HG03060 (cell line): ENCODE data around the gene UBALD1.
A peak's percentile ranks its signal among the peaks of the same experiment; 100 is the strongest.

Experiments used
- ATAC-seq: cut with Tn5 transposase; IDR thresholded peaks from one replicate; pipeline ENCODE4 v1.9.1; 2021; ENCODE audit warnings: low read depth, moderate number of reproducible peaks; ENCODE audit not compliant: unreplicated experiment

The UBALD1 gene

GRCh38 chr16:4616047-4616811, 1.5 kb upstream of the UBALD1 start:
- ATAC-seq: peak; percentile 81

GRCh38 chr16:4615384-4616046, 827 bp upstream of the UBALD1 start:
- ATAC-seq: no peak

GRCh38 chr16:4613636-4614570, 785 bp downstream of the UBALD1 start:
- ATAC-seq: no peak

GRCh38 chr16:4612977-4613635, 1.6 kb downstream of the UBALD1 start:
- ATAC-seq: no peak

- ATAC-seq: no peak
These were observed 2.2 kb downstream of the UBALD1 start for GRCh38 chr16:4612474-4612931.

GRCh38 chr16:4611337-4612021, 3.2 kb downstream of the UBALD1 start:
- ATAC-seq: no peak

- no peak for ATAC-seq
These were observed 4.4 kb downstream of the UBALD1 start for GRCh38 chr16:4610011-4611005.

GRCh38 chr16:4609200-4610010, 5.3 kb downstream of the UBALD1 start:
- ATAC-seq: no peak

GRCh38 chr16:4608704-4608980, 6.0 kb downstream of the UBALD1 start:
- ATAC-seq: no peak

GRCh38 chr16:4607841-4608703, 6.6 kb downstream of the UBALD1 start:
- ATAC-seq: no peak

- ATAC-seq: no peak
These were observed 8.3 kb downstream of the UBALD1 start for GRCh38 chr16:4606354-4606753.

- ATAC-seq: no peak
These were observed 10.3 kb downstream of the UBALD1 start for GRCh38 chr16:4604401-4604800.

- no peak for ATAC-seq
These were observed 11.0 kb downstream of the UBALD1 start for GRCh38 chr16:4603624-4604170.

GRCh38 chr16:4602331-4602730, 12.4 kb downstream of the UBALD1 start:
- ATAC-seq: no peak

- no peak for ATAC-seq
These were observed 12.9 kb downstream of the UBALD1 start for GRCh38 chr16:4601864-4602186.

- no peak for ATAC-seq
These were observed 13.4 kb downstream of the UBALD1 start for GRCh38 chr16:4601036-4601863.
